Measurements from ENCODE around the gene HCN3. TPM values are rescaled to one million over a fixed set of nuclear protein-coding genes. Genes with fewer than 3 reads are reported as not detected.

The HCN3 gene
- total RNA-seq (2021): 4.7 and 5.4 TPM in 2 replicates
- long read RNA-seq, partial matches to known transcripts: 0 of 3 reads
- long read RNA-seq, other reads (novel, unspliced or antisense): 3 of 3 reads

- Histone ChIP-seq H3K27ac (ENCODE audit: insufficient read length, low read depth, low read length) (no peak within 1 kb of the TSS), H3K56ac (ENCODE audit: insufficient read length, low read depth, low read length) (no peak within 1 kb of the TSS), H4K8ac (replicated peaks; ENCODE audit: insufficient read length, low read depth, low read length) (no peak within 1 kb of the TSS), H4K91ac (ENCODE audit: insufficient read length, low read depth, low read length) (no peak within 1 kb of the TSS), H2BK5ac (ENCODE audit: insufficient read length, low read length) (no peak within 1 kb of the TSS), H2BK12ac (ENCODE audit: insufficient read length, low read depth, low read length) (no peak within 1 kb of the TSS), H3K9me3 (ENCODE audit: control insufficient read depth, low read depth, low read length) (no peaks in the 10 kb centered on the region), H3K14ac (ENCODE audit: insufficient read depth, low read length) (no peak within 1 kb of the TSS; the same call in 1 of the 2 replicates), H3K23ac (ENCODE audit: insufficient read length, low read depth, low read length) (no peak within 1 kb of the TSS), H2AK5ac (ENCODE audit: insufficient read length, low read length) (no peak within 1 kb of the TSS), H2BK120ac (ENCODE audit: low read depth, low read length, poor library complexity, severe bottlenecking) (no peak within 1 kb of the TSS), H3K4me2 (ENCODE audit: insufficient read depth, insufficient read length, low read length) (peak within 1 kb of the TSS; percentile 94), H3K23me2 (ENCODE audit: insufficient read length, low read depth, low read length, poor library complexity, severe bottlenecking) (peaks cover 17% of the 10 kb centered on the region), H3K18ac (ENCODE audit: insufficient read length, low read depth, low read length) (peak within 1 kb of the TSS; percentile 38), H3K79me1 (ENCODE audit: insufficient read depth, low read depth, low read length, poor library complexity, severe bottlenecking) (peaks cover 4% of the 10 kb centered on the region), H3K4me1 (ENCODE audit: insufficient read depth, low read length) (peaks cover 9% of the 10 kb centered on the region), H3K79me2 (ENCODE audit: insufficient read depth, low read length) (peaks cover 6% of the 10 kb centered on the region), H3K4ac (ENCODE audit: low read depth, low read length) (no peak within 1 kb of the TSS), H4K5ac (ENCODE audit: insufficient read length, low read depth, low read length) (no peak within 1 kb of the TSS), H3K9ac (ENCODE audit: extremely low read depth, insufficient read length, low read length) (peak within 1 kb of the TSS; percentile 43), H2BK20ac (ENCODE audit: low read depth, low read length, poor library complexity, severe bottlenecking) (no peak within 1 kb of the TSS), H2AFZ (ENCODE audit: low read length) (no peak within 1 kb of the TSS), H2BK15ac (ENCODE audit: low read depth, low read length) (no peak within 1 kb of the TSS; the same call in 1 of the 2 replicates), H3K27me3 (ENCODE audit: insufficient read depth, low read length) (no peaks in the 10 kb centered on the region), H3T11ph (ENCODE audit: low read length) (no peak within 1 kb of the TSS), H4K20me1 (ENCODE audit: control insufficient read depth, insufficient read depth, insufficient read length) (no peaks in the 10 kb centered on the region)
- peaks cover 27 to 34% of the 10 kb centered on the region in 2 experiments for H3K4me1 Mint-ChIP-seq
- TF ChIP-seq CTCF (conservative IDR thresholded peaks at IDR 0.05): peak; percentile 66
- H3K4me3 Mint-ChIP-seq: peak within 1 kb of the TSS; percentile 67 to 83
- H3K9me3 Mint-ChIP-seq: 0 out of 5 replicates have a peak, but pooled peaks cover 0 to 3% of the 10 kb centered on the region in 2 experiments
- DNase-seq: peak; percentile 99
- peaks cover 6 to 14% (median 7%) of the 10 kb centered on the region in 3 experiments; a peak in 5 of 7 replicates for H3K36me3 Mint-ChIP-seq (ENCODE audit: insufficient read depth in 1 of 3, low read depth in 3 of 3)
- WGBS (ENCODE audit: extremely low coverage, insufficient read length, low lambda C conversion rate): no CpG with 5 or more reads among the region's 68 CpGs
- H3K27ac Mint-ChIP-seq: no peak within 1 kb of the TSS
- peaks cover 4% of the 10 kb centered on the region; the same call in 1 of the 2 replicates for H3K27me3 Mint-ChIP-seq (ENCODE audit: low read depth)
These were observed at the start of gene HCN3 for GRCh38 chr1:155277070-155277901. TSS of gene HCN3 (plus strand) at chr1:155277463. CDS start at chr1:155277591, 128 bp downstream.

All from H9 (cell line).